ENCODE data around the gene CPNE1.

CPNE1 gene

GRCh38 chr20:35597186-35597585 lies 67.5 kb downstream of the CPNE1 start:
- TF ChIP-seq PATZ1 (CRISPR knock-in tag; IDR thresholded peaks at IDR 0.05; ENCODE audit: borderline replicate concordance) (no peak), PPARA (CRISPR knock-in tag; IDR thresholded peaks at IDR 0.05; ENCODE audit: borderline replicate concordance) (no peak), ARNTL (CRISPR knock-in tag; IDR thresholded peaks at IDR 0.05; ENCODE audit: borderline replicate concordance, low read depth) (no peak), ESRRG (CRISPR knock-in tag; IDR thresholded peaks at IDR 0.05) (no peak), TCF4 (CRISPR knock-in tag; IDR thresholded peaks at IDR 0.05; ENCODE audit: borderline replicate concordance) (no peak), CREB5 (CRISPR knock-in tag; IDR thresholded peaks at IDR 0.05; ENCODE audit: low read depth) (no peak), ZC3H10 (CRISPR knock-in tag; IDR thresholded peaks at IDR 0.05) (no peak), ZNF8 (CRISPR knock-in tag; IDR thresholded peaks at IDR 0.05) (no peak), SNAI2 (CRISPR knock-in tag; IDR thresholded peaks at IDR 0.05) (no peak), ZFP30 (CRISPR knock-in tag; IDR thresholded peaks at IDR 0.05) (no peak), CSRNP3 (CRISPR knock-in tag; IDR thresholded peaks at IDR 0.05) (no peak), BACH2 (CRISPR knock-in tag; IDR thresholded peaks at IDR 0.05; ENCODE audit: borderline replicate concordance) (no peak), RARB (CRISPR knock-in tag; IDR thresholded peaks at IDR 0.05) (no peak), TOX (CRISPR knock-in tag; IDR thresholded peaks at IDR 0.05; ENCODE audit: borderline replicate concordance) (no peak), GLIS3 (CRISPR knock-in tag; IDR thresholded peaks at IDR 0.05) (no peak), ZNF565 (CRISPR knock-in tag; conservative IDR thresholded peaks at IDR 0.05; ENCODE audit: low read depth) (no peak), ZFP3 (CRISPR knock-in tag; IDR thresholded peaks at IDR 0.05) (no peak), OSR1 (CRISPR knock-in tag; IDR thresholded peaks at IDR 0.05) (no peak), ISL1 (CRISPR knock-in tag; IDR thresholded peaks at IDR 0.05) (no peak)
- no peak for ATAC-seq

- TF ChIP-seq CSRNP3 (CRISPR knock-in tag; IDR thresholded peaks at IDR 0.05) (no peak), ZNF8 (CRISPR knock-in tag; IDR thresholded peaks at IDR 0.05) (no peak), BACH2 (CRISPR knock-in tag; IDR thresholded peaks at IDR 0.05; ENCODE audit: borderline replicate concordance) (no peak), ISL1 (CRISPR knock-in tag; IDR thresholded peaks at IDR 0.05) (no peak), TCF4 (CRISPR knock-in tag; IDR thresholded peaks at IDR 0.05; ENCODE audit: borderline replicate concordance) (no peak), ZNF70 (CRISPR knock-in tag; IDR thresholded peaks at IDR 0.05) (no peak), PPARA (CRISPR knock-in tag; IDR thresholded peaks at IDR 0.05; ENCODE audit: borderline replicate concordance) (no peak), ESRRG (CRISPR knock-in tag; IDR thresholded peaks at IDR 0.05) (no peak), TSHZ2 (CRISPR knock-in tag; IDR thresholded peaks at IDR 0.05) (no peak), TOX (CRISPR knock-in tag; IDR thresholded peaks at IDR 0.05; ENCODE audit: borderline replicate concordance) (no peak), CREB5 (CRISPR knock-in tag; IDR thresholded peaks at IDR 0.05; ENCODE audit: low read depth) (no peak), CSDC2 (CRISPR knock-in tag; IDR thresholded peaks at IDR 0.05) (no peak), PATZ1 (CRISPR knock-in tag; IDR thresholded peaks at IDR 0.05; ENCODE audit: borderline replicate concordance) (no peak)
- no peak for ATAC-seq
Measured at GRCh38 chr20:35595901-35596300, 68.8 kb downstream of the CPNE1 start.

Data from SK-N-SH treated with all-trans-retinoic acid at 6 μM for 48 hours (cell line).